ENCODE data around the gene SLC16A4.

SLC16A4 gene

GRCh38 chr1:110335265-110335664 lies 55.6 kb downstream of the SLC16A4 start:
- no peak for DNase-seq (ENCODE audit: low read depth in 4 of 4, low spot score in 1 of 4)

- DNase-seq (ENCODE audit: low read depth in 4 of 4, low spot score in 1 of 4), result no peak
These were observed 62.1 kb downstream of the SLC16A4 start for GRCh38 chr1:110328700-110329099.

GRCh38 chr1:110328274-110328673 lies 62.6 kb downstream of the SLC16A4 start:
- DNase-seq (ENCODE audit: low read depth in 4 of 4, low spot score in 1 of 4), result no peak

GRCh38 chr1:110326826-110327225 lies 64.0 kb downstream of the SLC16A4 start:
- DNase-seq (ENCODE audit: low read depth in 4 of 4, low spot score in 1 of 4), result no peak

GRCh38 chr1:110324667-110325066 lies 66.2 kb downstream of the SLC16A4 start:
- no peak for DNase-seq (ENCODE audit: low read depth in 4 of 4, low spot score in 1 of 4)

GRCh38 chr1:110321846-110322245 lies 69.0 kb downstream of the SLC16A4 start:
- no peak for DNase-seq (ENCODE audit: low read depth in 4 of 4, low spot score in 1 of 4)

GRCh38 chr1:110321045-110321444 lies 69.8 kb downstream of the SLC16A4 start:
- DNase-seq (ENCODE audit: low read depth in 4 of 4, low spot score in 1 of 4), result no peak

- DNase-seq (ENCODE audit: low read depth in 4 of 4, low spot score in 1 of 4), result no peak
These were observed 70.7 kb downstream of the SLC16A4 start for GRCh38 chr1:110320168-110320518.

GRCh38 chr1:110319332-110320167 lies 71.3 kb downstream of the SLC16A4 start:
- DNase-seq (ENCODE audit: low read depth in 4 of 4, low spot score in 1 of 4), result no peak

- no peak for DNase-seq (ENCODE audit: low read depth in 4 of 4, low spot score in 1 of 4)
These were observed 72.8 kb downstream of the SLC16A4 start for GRCh38 chr1:110318046-110318445.

GRCh38 chr1:110316735-110317134 lies 74.1 kb downstream of the SLC16A4 start:
- DNase-seq (ENCODE audit: low read depth in 4 of 4, low spot score in 1 of 4), result no peak

Data from stimulated activated CD4-positive, alpha-beta T cell treated with anti-CD3 and anti-CD28 coated beads, Interleukin-1b, Interleukin-23, amount 100 ng/mL, for 24 hours (primary cell).